SK-N-MC (cell line): Measurements from ENCODE around the gene GCH1.

ENCODE experiments used
- DNase-seq: peaks from one replicate; pipeline ENCODE4 v3.0.0-alpha.2; 2011; ENCODE audit warnings: low read depth, low spot score
- H3K27ac ChIP-seq: fragments of 200-600 bp; sonication (generic); 2 replicates; pipeline ENCODE4 v1.5.1; 2016; ENCODE audit warnings: mixed run types
- H3K36me3 ChIP-seq: fragments of 200-600 bp; sonication (generic); 2 replicates; pipeline ENCODE4 v1.6.1; 2017; ENCODE audit warnings: antibody characterized with exemption, low read length, mixed read lengths; ENCODE audit not compliant: insufficient read depth
- H3K4me3 ChIP-seq: fragments of 200-600 bp; sonication (generic); 2 replicates; pipeline ENCODE4 v1.5.1; 2016
- H3K9ac ChIP-seq: fragments of 200-600 bp; sonication (generic); 2 replicates; pipeline ENCODE4 v1.8.0; 2017; ENCODE audit warnings: mixed run types, mixed read lengths; ENCODE audit not compliant: insufficient read length
- H3K9me3 ChIP-seq: fragments of 200-600 bp; sonication (generic); 2 replicates; pipeline ENCODE4 v1.6.1; 2017; ENCODE audit warnings: low read depth, mild to moderate bottlenecking, antibody characterized with exemption, low read length, moderate library complexity, mixed read lengths
- EZH2 ChIP-seq: fragments of 200-600 bp; sonication (generic); IDR thresholded peaks from one replicate; pipeline ENCODE4 v1.6.1; 2017; ENCODE audit warnings: antibody characterized with exemption
- FOXP2 ChIP-seq: optimal IDR thresholded peaks from 2 replicates; pipeline ENCODE3; 2011; ENCODE audit warnings: mild to moderate bottlenecking, moderate library complexity; ENCODE audit not compliant: insufficient read depth; ENCODE audit errors: extremely low read length, control extremely low read depth
- POLR2AphosphoS5 ChIP-seq: IDR thresholded peaks from 2 replicates; pipeline ENCODE4 v1.6.1; 2012; ENCODE audit warnings: mild to moderate bottlenecking, low read depth, low read length, borderline replicate concordance

The GCH1 gene

DNA sequence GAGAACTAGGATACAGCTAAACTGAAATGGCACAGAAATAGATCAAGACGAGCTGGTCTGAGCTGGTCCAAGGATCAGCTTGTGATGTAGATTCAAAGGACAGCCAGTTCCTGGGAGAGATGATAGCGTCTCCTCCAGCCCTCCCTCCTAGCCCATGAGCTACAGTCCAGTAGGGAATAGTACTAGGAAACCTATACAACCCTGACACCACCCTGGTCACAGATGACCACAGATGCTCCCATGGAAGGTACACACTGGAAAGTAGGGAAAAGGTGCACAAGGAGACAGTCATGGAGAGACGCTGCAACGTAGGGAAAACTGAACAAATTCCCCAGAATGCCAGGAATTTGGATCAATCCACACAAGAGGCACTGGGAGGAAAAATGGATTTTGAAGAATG is 6.9 kb downstream of the GCH1 start:
- Histone ChIP-seq H3K36me3 (no peaks in the 10 kb centered on the region), H3K4me3 (no peak overlapping the region)

DNA sequence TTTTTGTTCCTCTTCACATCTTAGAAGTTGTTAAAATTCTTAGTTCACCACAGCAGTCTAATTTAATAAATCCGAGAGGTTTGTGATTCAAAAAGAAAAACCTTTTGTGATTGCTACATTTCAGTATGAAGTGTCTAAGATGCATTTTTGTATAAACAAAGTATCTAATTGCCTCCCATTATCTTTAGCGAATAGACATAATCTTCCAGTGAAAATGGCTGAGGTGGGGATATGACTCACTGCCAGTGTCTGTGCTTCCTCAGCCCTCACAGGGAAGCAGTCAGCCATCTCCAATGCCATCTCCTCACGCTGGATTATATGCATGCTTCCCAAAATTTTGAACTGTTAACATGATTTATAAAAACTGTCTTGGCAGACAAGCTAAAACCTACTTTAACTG is 7.6 kb downstream of the GCH1 start:
- no peaks in the 10 kb centered on the region for H3K9me3 ChIP-seq
- no peak overlapping the region for H3K4me3 ChIP-seq
- TF ChIP-seq FOXP2 (no peak), POLR2AphosphoS5 (no peak), EZH2 (no peak)
- H3K9ac ChIP-seq: no peak overlapping the region
- no peak for DNase-seq
- no peaks in the 10 kb centered on the region for H3K36me3 ChIP-seq
- H3K27ac ChIP-seq: no peak overlapping the region

More for the DNA sequence above, 6.9 kb downstream of the GCH1 start:
- DNase-seq: no peak
- Histone ChIP-seq H3K27ac (no peak overlapping the region), H3K9ac (no peak overlapping the region), H3K9me3 (no peaks in the 10 kb centered on the region)
- no peak for TF ChIP-seq EZH2
- no peak for TF ChIP-seq POLR2AphosphoS5
- no peak for TF ChIP-seq FOXP2

DNA sequence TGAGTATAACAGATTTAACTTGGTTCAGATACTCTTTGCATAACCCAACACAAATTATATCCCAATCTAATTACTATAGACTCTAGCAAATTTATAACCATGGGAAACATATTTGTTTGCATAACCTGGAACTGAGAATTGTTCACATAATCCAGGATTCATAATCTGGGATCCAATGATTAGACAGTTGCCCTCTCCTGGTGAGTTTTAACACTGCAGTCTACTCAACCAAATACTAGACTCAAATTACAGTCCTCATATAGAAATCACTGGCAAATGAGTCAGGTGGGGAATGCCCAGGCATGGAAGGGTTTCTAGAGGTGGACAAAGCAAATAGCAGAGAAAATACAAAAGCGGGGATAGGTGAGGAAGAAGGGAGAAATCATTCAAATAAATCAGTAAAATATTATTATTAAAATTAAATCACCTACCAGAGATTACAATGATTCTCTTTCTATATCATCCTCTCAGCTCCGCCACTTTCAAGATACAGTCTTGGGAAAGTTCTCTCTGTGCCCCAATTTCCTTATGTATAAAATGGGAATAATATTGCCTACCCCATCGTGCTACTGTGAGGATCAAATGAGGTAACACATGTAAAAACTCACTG is 9.4 kb downstream of the GCH1 start:
- no peak overlapping the region for H3K27ac ChIP-seq
- H3K9ac ChIP-seq: no peak overlapping the region
- no peak for TF ChIP-seq FOXP2
- TF ChIP-seq EZH2: no peak
- no peak for TF ChIP-seq POLR2AphosphoS5
- DNase-seq: peak; percentile 35
- H3K4me3 ChIP-seq: no peak overlapping the region
- no peaks in the 10 kb centered on the region for H3K36me3 ChIP-seq
- no peaks in the 10 kb centered on the region for H3K9me3 ChIP-seq

DNA sequence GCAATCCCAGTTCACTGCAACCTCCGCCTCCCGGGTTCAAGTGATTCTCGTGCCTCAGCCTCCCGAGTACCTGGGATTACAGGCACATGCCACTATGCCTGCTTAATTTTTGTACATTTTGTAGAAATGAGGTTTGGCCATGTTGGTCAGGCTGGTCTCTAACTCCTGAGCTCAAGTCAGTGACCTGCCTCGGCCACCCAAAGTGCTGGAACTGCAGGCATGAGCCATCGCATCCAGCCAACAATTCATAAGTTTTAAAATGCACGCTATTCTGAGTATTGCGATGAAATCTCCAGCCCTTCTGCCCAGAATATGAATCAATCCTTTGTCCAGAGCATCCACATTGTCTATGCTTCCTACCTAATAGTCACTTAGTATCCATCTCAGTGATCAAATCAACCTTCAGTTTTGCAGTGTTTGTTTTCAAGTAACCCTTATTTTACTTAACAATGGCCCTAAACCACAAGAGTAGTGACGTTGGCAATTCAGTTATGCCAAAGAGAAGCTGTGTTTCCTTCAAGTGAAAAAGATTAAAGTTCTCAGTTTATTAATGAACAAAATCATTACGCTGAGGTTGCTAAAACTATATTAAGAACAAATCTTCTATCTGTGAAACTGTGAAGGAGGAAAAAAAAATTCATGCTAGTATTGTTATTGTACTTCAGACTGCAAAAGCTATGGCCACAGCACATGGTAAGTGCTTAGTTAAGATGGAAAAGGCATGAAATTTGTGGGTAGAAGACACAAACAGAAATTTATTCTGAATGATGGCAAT is 11.0 kb downstream of the GCH1 start:
- no peak for TF ChIP-seq POLR2AphosphoS5
- no peak for TF ChIP-seq EZH2
- no peak for TF ChIP-seq FOXP2
- H3K9ac ChIP-seq: no peak overlapping the region
- no peaks in the 10 kb centered on the region for H3K9me3 ChIP-seq
- no peaks in the 10 kb centered on the region for H3K36me3 ChIP-seq
- no peak overlapping the region for H3K4me3 ChIP-seq
- H3K27ac ChIP-seq: no peak overlapping the region
- no peak for DNase-seq

DNA sequence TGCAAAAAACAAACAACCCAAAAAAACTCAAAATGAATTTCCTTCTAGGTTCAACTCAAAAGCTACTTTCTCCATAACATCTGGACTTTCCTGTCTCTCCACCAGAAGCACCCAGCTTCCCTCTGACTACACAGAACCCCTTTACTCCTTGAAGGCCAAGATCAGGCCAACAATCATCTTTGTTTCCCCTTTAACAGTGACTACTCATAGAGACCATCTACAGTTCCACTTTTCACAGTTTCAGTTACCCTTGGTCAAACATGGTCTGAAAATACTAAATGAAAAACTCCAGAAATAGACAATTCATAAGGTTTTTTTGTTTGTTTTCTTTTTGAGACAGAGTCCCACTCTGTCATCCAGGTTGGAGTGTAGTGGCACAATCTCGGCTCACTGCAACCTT is 11.8 kb downstream of the GCH1 start:
- H3K27ac ChIP-seq: no peak overlapping the region
- no peak for DNase-seq
- TF ChIP-seq EZH2 (no peak), FOXP2 (no peak), POLR2AphosphoS5 (no peak)
- no peak overlapping the region for H3K9ac ChIP-seq
- no peak overlapping the region for H3K4me3 ChIP-seq
- no peaks in the 10 kb centered on the region for H3K36me3 ChIP-seq
- H3K9me3 ChIP-seq: no peaks in the 10 kb centered on the region

DNA sequence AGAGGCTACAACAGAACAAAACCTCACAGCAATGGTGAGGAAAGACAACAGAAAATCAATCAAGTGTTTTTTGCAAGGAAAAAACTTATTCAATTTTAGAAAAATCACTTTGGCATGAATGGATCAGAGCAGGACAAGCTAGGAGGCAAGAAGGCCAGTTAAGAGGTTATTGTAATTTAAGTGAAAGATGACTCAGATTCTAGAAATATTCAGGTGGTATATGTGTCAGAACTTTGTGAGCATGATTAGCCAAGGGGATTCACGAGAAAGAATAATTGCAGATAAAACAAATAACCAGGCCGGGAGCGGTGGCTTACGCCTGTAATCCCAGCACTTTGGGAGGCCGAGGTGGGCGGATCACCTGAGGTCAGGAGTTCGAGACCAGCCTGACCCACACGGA is 12.7 kb downstream of the GCH1 start:
- no peak for TF ChIP-seq EZH2
- TF ChIP-seq FOXP2: no peak
- TF ChIP-seq POLR2AphosphoS5: no peak
- H3K27ac ChIP-seq: no peak overlapping the region

DNA sequence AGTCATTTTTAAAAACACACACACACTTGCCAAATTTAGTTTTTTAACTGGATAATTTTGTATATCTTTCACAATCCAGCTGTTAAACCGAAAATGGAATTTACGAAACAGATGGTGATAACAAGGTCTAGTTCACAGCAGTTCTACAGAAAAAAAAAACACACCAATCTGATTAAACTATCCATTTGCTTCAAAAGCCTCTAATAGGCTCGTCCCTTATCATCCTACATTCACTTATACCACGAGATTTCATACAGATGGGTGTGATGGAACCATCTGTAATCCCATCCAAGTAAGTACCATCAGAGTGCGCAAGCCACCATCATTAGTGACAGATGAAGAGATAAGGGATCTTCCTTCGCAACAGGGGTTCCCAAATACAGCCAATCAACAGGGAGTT is 20.1 kb downstream of the GCH1 start:
- Histone ChIP-seq H3K4me3 (no peak overlapping the region), H3K9me3 (no peaks in the 10 kb centered on the region), H3K27ac (no peak overlapping the region), H3K9ac (no peak overlapping the region), H3K36me3 (no peaks in the 10 kb centered on the region)
- TF ChIP-seq EZH2 (no peak), FOXP2 (no peak)
- no peak for DNase-seq

More for the DNA sequence above, 12.7 kb downstream of the GCH1 start:
- H3K4me3 ChIP-seq: no peak overlapping the region
- H3K9ac ChIP-seq: no peak overlapping the region
- no peak for DNase-seq
- no peaks in the 10 kb centered on the region for H3K9me3 ChIP-seq
- no peaks in the 10 kb centered on the region for H3K36me3 ChIP-seq

GRCh38 chr14:54881761-54882401 is 20.7 kb downstream of the GCH1 start:
- no peak for DNase-seq
- no peak for TF ChIP-seq EZH2
- no peak for TF ChIP-seq FOXP2
- TF ChIP-seq POLR2AphosphoS5: no peak
- no peaks in the 10 kb centered on the region for H3K36me3 ChIP-seq
- H3K9ac ChIP-seq: no peak overlapping the region
- no peak overlapping the region for H3K27ac ChIP-seq
- H3K9me3 ChIP-seq: no peaks in the 10 kb centered on the region
- no peak overlapping the region for H3K4me3 ChIP-seq
